KOPT-K1 (cell line): ENCODE data around the gene MYL10.

Experiments
- H3K27ac ChIP-seq: fragments of 200-600 bp; sonication (generic); 2 replicates; pipeline ENCODE4 v1.5.1; 2016; ENCODE audit warnings: antibody characterized with exemption, mild to moderate bottlenecking, low read depth, low read length; ENCODE audit not compliant: poor library complexity, severe bottlenecking
- H3K36me3 ChIP-seq: fragments of 200-600 bp; sonication (generic); 2 replicates; pipeline ENCODE4 v1.5.1; 2017; ENCODE audit warnings: antibody characterized with exemption, mild to moderate bottlenecking, low read length, moderate library complexity; ENCODE audit not compliant: insufficient read depth
- H3K9me3 ChIP-seq: fragments of 200-600 bp; sonication (generic); 2 replicates; pipeline ENCODE4 v1.5.1; 2017; ENCODE audit warnings: antibody characterized with exemption, low read length, mild to moderate bottlenecking; ENCODE audit not compliant: insufficient read depth, poor library complexity, severe bottlenecking

The MYL10 gene

DNA sequence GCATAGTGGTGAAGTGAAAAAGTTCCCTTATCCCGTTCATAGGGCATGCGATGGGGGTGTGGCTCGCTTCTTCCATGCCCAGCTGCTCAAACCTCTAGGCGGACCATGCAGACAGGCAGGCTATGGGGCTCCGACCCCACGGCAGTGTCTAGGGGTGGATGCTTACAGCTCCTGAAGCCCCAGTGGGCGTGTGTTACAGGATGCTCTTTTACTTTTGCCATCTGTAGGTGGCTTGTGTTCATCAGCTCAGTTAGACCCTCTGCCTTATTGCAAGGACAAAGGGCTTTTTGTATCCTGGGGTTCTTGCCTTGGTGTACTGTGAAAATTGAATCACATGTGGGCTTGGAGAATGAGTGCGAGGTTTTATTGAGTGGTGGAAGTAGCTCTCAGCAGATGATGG, at the start of gene MYL10:
Gene MYL10 (minus strand): TSS at position 126 of the 400 bp plus-strand sequence. CDS start 178 bp downstream, outside the sequence.
- Histone ChIP-seq H3K27ac (no peak within 1 kb of the TSS), H3K36me3 (no peaks in the 10 kb centered on the region), H3K9me3 (no peaks in the 10 kb centered on the region)

DNA sequence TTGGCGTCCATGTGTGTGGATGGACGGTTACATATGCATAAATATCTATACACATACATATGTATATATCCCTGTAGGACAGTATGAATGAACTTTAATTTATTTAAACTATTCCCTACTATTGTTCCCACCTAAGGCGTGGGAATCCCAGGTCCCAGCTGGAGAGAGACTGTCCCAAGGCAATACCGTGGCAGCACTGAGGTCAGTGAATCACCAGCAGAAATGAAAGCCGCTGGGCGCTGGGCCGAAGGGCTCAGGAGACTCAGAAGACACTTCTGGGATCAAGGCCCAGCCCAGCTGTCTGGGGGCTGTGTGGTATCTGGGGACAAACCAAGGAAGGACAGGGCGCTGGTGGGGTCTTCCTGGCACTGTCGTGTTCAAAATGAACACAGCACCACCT, 49.6 kb upstream of the MYL10 start:
- H3K9me3 ChIP-seq, result no peaks in the 10 kb centered on the region

DNA sequence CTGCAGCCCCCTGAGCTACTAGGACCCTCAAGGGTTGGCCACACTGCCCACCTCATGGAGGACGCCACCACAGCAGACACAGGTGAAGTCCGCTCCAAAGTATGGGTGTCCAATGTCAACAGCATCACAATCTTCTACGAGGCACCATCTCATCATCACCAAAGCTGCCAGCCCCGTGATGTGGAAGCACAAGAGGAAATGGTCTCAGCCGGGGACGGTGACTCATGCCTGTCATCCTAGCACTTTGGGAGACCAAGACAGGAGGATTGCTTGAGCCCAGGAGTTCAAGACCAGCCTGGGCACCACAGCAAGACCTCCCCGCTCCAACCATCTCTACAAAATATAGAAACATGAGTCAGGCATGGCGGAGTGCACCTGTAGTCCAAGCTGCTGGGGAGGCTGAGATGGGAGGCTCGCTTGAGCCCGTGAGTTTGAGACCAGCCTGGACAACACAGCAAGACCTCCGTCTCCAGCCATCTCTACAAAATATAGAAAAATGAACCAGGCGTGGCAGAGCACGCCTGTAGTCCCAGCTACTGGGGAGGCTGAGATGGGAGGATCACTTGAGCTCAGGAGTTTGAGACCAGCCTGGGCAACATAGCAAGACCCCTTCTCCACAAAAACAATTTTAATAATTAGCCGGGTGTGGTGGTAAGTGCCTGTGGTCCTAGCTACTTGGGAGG, 48.8 kb upstream of the MYL10 start:
- Histone ChIP-seq H3K36me3 (no peaks in the 10 kb centered on the region), H3K9me3 (no peaks in the 10 kb centered on the region), H3K27ac (no peak overlapping the region)

More for the DNA sequence above, 49.6 kb upstream of the MYL10 start:
- no peaks in the 10 kb centered on the region for H3K36me3 ChIP-seq
- no peak overlapping the region for H3K27ac ChIP-seq

DNA sequence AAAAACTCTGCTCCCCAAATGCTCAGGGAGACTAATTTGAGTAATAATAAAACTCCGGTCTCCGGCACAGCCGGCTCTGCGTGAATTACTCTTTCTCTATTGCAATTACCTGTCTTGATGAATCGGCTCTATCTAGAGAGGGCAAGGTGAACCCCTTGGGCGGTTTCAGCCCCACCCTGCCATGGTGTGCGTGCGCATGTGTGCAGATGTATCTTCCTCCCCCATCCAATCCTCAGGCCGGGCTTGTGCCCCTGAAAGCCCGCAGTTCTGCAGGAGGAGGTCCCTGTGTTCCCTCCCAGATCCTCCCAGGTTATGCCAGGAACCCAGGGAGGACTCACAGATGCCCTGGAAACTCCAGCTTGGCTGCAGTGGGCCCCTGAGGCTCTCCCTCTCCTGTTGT, 48.3 kb upstream of the MYL10 start:
- no peaks in the 10 kb centered on the region for H3K36me3 ChIP-seq
- H3K9me3 ChIP-seq, result no peaks in the 10 kb centered on the region
- no peak overlapping the region for H3K27ac ChIP-seq

DNA sequence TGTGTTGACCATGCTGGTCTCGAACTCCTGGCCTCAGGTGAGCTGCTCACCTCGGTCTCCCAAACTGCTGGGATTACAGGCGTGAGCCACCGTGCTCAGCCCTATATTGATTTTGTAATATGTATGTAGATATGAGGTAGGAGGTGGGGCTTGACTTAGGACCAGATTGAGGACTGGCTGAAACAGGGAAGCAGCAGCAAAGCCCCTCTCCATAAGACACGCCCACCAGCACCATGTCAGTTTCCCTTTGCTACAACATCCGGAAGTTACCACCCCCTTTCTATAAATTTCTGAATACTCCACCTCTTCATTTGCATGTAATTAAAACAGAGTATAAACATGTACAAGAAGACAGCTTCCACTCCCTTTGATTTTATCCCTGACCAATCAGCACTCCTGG, 47.9 kb upstream of the MYL10 start:
- H3K36me3 ChIP-seq, result no peaks in the 10 kb centered on the region
- H3K9me3 ChIP-seq, result no peaks in the 10 kb centered on the region
- no peak overlapping the region for H3K27ac ChIP-seq

DNA sequence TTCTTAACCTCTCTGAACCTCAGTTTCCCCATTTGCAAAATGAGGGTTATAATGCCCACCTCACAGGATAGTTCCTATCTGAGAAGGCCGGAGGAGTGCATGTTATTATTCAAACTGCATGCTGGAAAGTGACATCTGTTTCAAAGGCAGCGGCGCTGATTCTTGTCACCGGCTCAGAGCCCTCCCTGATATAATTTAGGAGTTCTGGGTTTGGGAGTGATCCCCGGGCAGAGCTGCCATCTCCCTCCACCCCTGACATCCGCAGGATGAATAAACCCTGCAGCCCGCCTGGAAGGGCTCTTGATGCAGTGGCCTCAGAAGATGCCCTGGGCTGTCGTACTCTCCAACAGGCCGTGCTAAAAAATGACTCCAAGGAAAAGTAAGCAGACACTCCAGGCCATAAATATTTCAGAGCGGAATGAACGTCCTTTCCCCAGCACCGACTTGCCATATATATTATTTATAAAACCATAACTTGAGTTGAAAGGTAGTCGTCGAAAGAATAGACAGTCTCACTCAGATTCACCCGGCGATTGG, 47.0 kb upstream of the MYL10 start:
- Histone ChIP-seq H3K27ac (no peak overlapping the region), H3K9me3 (no peaks in the 10 kb centered on the region), H3K36me3 (no peaks in the 10 kb centered on the region)

DNA sequence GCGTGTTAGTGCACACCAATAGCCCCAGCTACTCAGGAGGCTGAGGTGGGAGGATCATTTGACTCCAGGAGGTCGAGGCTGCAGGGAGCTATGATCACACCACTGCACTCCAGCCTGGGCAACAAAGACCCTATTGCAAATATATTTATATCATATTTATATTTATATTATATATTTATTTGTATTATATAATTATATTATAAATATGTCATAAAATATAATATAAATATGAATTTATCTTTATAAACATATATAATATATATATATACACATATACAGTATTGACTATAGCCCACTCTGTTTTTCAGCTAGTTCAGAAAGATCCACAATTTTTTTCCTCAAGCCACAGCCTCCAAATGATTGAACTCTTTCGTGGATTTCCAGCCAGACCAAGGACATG, 45.3 kb upstream of the MYL10 start:
- Histone ChIP-seq H3K9me3 (no peaks in the 10 kb centered on the region), H3K27ac (no peak overlapping the region), H3K36me3 (no peaks in the 10 kb centered on the region)

DNA sequence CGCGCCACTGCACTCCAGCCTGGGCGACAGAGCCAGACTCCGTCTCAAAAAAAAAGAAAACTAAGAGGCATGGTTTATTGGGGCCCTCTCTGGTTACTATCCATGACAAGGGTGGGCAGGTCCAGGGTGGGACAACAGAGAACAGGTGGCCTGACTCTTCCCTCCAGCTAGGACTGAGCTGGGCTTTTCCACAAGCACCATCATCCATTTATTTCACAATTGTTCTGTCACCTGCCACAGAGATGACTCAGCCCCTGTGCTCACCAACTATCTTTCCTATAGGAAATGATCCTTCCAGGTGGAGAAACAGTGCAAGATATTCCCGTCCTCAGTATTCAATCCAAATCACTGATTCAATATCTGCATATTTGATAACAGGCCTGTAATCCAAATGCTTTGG, 44.9 kb upstream of the MYL10 start:
- H3K36me3 ChIP-seq, result no peaks in the 10 kb centered on the region
- no peaks in the 10 kb centered on the region for H3K9me3 ChIP-seq
- no peak overlapping the region for H3K27ac ChIP-seq

DNA sequence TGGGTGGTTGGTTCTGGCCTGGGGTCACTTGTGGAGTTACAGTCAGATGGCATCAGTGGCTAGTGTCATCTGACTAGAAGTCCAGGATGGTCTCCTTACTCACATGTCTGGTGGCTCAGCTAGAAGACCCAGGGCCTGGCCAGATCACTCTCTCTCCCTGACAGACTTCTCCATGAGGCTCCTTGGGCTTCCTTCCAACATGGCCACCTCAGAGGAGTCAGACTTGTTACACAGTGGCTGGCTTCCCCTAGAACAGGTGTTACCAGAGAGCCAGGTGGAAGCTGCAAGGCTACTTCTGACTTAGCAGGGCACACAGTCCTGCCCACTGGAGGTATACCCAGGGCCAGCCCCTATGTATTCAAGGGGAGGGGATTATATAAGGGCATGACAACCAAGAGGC, 44.2 kb upstream of the MYL10 start:
- no peak overlapping the region for H3K27ac ChIP-seq
- no peaks in the 10 kb centered on the region for H3K9me3 ChIP-seq
- no peaks in the 10 kb centered on the region for H3K36me3 ChIP-seq

DNA sequence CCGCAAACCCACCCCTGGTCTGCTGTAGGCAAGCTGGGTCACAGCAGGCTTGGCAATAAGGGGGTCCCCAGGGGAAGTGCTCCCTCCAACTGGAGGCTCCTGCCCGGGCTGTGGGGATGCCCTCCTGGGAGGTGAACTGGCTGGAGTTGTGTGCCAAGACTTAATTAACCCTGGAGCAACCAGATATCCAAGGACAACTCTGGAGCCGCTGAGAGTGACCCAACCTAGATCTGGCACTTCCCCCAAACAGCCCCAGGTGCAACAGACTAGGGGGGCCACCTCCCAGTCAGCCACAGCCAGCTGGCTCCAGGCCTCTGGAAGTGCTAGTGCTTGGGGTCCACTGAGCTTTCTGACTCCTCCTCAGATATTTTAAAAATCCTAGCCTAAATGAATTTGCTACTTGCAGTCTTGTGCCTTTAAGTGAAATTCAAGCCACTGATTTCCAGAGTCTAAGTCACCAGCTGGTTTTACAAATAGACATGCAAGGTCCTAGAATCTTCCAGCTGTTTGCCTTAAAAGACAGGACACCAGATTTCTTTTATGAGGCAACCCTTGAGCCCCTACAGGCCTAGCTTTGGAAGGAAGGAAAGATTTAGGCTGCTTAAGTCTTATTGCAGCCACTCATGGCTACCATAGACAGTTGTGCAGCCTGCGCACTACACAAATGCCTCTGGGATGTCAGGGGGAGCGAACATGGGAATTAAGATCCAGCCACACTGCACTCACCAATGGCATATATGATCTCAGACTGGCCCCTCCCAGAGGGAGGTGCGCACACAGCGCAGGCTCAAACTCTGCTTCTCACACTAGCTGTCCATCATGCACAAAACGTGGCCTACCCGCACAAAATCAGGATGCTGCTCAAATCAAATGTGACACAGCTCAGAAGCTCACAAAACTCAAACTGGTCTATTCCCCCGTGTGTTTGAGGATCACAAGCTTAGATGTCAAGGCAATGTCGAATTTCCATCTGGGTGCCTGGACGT, 42.6 kb upstream of the MYL10 start:
- Histone ChIP-seq H3K36me3 (no peaks in the 10 kb centered on the region), H3K9me3 (no peaks in the 10 kb centered on the region), H3K27ac (no peak overlapping the region)

DNA sequence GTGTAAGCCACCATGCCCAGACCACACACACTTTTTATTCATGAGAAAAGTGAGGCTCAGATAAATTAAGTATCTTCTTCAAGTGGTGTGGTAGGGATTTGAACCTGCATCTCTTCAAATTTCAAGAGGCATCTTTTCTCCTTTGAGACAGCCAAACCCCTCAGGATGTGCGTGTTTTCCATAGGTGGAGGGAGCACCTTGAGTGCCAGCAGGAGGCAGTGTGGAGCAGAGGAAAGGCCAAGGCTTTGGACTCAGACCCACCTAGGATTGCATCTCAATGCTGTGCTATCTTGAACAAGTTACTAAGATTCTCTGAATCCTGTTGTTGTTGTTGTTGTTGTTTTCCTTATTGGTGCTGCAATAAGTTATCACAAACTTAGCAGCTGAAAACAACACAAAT, 40.2 kb upstream of the MYL10 start:
- Histone ChIP-seq H3K9me3 (no peaks in the 10 kb centered on the region), H3K36me3 (no peaks in the 10 kb centered on the region), H3K27ac (no peak overlapping the region)

DNA sequence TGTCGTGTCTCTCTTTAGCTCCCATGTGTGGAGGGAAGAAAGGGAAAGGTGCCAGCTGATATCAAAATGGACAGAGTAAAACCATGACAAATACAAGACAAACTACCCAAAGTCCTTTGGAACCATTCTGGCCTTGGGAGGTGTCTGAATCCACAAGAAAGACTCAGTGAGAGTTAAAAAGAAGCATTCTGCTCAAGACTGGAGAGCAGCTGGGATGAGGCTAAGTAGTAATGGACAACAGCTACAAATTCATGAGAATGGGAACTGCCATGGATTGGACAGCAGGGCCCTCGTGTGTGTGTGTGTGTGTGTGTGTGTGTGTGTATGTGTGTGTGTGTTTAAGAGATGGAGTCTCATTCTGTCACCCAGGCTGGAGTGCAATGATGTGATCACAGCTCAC, 39.6 kb upstream of the MYL10 start:
- H3K27ac ChIP-seq, result no peak overlapping the region
- H3K36me3 ChIP-seq, result no peaks in the 10 kb centered on the region
- no peaks in the 10 kb centered on the region for H3K9me3 ChIP-seq

DNA sequence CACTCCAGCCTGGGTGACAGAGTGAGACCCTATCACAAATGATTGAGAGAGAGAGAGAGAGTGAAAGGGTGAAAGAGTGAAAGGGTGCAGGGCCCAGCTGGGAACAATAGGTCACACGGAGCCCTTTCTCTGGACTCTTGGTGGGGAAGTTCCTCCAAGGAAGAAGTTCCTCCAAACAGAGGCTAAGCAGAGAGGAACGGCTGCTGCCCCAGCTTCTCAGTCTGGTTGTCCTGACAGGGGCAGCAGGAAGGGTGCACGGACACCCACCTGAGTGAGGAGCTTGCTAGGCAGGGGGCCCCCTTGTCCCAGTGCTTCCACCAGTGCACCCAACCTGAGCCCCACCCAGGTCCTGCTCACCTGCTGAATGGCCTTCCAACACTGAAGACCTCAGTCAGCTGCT, 38.8 kb upstream of the MYL10 start:
- H3K36me3 ChIP-seq, result no peaks in the 10 kb centered on the region
- no peaks in the 10 kb centered on the region for H3K9me3 ChIP-seq
- H3K27ac ChIP-seq, result no peak overlapping the region

DNA sequence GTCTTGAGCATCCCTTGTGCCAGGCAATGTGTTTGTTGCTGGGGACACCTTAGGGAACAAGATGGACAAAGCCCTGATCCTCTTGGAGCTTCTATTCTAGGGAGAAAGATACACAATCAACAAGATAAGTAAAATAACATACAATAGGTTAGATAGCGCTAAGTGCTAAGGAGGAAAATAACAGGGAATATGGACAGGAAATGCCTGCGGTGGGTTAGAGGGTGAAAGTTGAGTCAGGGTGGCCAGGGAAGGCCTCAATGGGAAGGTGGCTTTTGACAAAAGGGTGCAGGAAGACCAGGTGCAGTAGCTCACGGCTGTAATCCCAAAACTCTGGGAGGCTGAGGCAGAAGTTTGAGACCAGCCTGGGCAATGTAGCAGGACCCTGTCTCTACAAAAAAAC, 38.3 kb upstream of the MYL10 start:
- Histone ChIP-seq H3K36me3 (no peaks in the 10 kb centered on the region), H3K27ac (no peak overlapping the region), H3K9me3 (no peaks in the 10 kb centered on the region)

DNA sequence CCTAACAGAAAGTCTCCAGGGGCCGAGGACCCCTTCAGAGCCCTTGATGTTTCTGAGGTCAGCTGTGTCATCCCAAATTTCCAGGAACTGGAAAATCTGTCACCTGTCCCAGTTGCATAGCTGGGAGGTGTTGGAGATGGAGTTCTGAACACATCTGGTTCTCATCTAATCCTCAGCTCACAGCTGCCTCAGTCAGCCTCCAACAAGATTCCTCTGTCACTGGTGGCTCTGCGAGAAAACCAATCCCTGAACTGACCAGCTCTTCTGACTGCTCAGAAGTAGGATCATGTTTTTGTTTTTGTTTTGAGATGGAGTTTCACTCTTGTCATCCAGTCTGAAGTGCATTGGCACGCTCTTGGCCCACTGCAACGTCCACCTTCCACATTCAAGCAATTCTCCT, 37.6 kb upstream of the MYL10 start:
- Histone ChIP-seq H3K9me3 (no peaks in the 10 kb centered on the region), H3K27ac (no peak overlapping the region), H3K36me3 (no peaks in the 10 kb centered on the region)
